22Rv1 (cell line): ENCODE measurements around the gene ANK2.

ENCODE experiments used
- CTCF ChIP-seq: fragments of 450-650 bp; IDR thresholded peaks from 2 replicates; pipeline ENCODE4 v1.5.1; 2017; ENCODE audit warnings: mild to moderate bottlenecking
- ZFX ChIP-seq: fragments of 450-650 bp; IDR thresholded peaks from 2 replicates; pipeline ENCODE4 v1.6.1; 2017; ENCODE audit warnings: antibody characterized with exemption, borderline replicate concordance

GRCh38 chr4:113288696-113289095, 239.2 kb downstream of the ANK2 start:
- TF ChIP-seq CTCF, result no peak
- no peak for TF ChIP-seq ZFX
